Fibroblast of lung (primary cell): ENCODE data around the gene HIPK2. TPM values are rescaled to one million over a fixed set of nuclear protein-coding genes. Genes with fewer than 3 reads are reported as not detected.

Experiments
- DNase-seq, 2 donors: peaks; one replicate each; pipeline versions ENCODE4 v3.0.0 to v3.0.0-alpha.2; 2010; ENCODE audit warnings: low read depth in 2 of 2
- H2AFZ ChIP-seq: 2 replicates; pipeline ENCODE4 v1.5.1; 2012; ENCODE audit warnings: low read length, control low read depth, inconsistent platforms
- H3K27ac ChIP-seq: 2 replicates; pipeline ENCODE4 v1.5.1; 2011; ENCODE audit warnings: low read length, control low read depth; ENCODE audit not compliant: insufficient read depth
- H3K27me3 ChIP-seq: 2 replicates; pipeline ENCODE4 v1.5.1; 2011; ENCODE audit warnings: mild to moderate bottlenecking, low read length; ENCODE audit not compliant: control insufficient read depth, insufficient read depth
- H3K36me3 ChIP-seq: 2 replicates; pipeline ENCODE4 v1.5.1; 2011; ENCODE audit warnings: low read length; ENCODE audit not compliant: control insufficient read depth, insufficient read depth
- H3K4me1 ChIP-seq: 2 replicates; pipeline ENCODE4 v1.5.1; 2011; ENCODE audit warnings: low read length; ENCODE audit not compliant: control insufficient read depth, insufficient read depth; ENCODE audit errors: extremely low read depth
- H3K4me2 ChIP-seq: 2 replicates; pipeline ENCODE4 v1.5.1; 2011; ENCODE audit warnings: low read length, control low read depth; ENCODE audit not compliant: insufficient read depth; ENCODE audit errors: extremely low read depth
- H3K4me3 ChIP-seq, 4 experiments: fragments of 200-600 bp in 1 of 4; sonication (generic) in 1 of 4; replicated peaks in 1 of 4; 2 replicates each; pipeline ENCODE4 v1.5.1; 2011 to 2016; ENCODE audit warnings: low read length in 4 of 4, low read depth in 3 of 4, mild to moderate bottlenecking in 3 of 4, control low read depth in 2 of 4, inconsistent platforms in 1 of 4, mixed read lengths in 1 of 4; ENCODE audit not compliant: insufficient read depth in 1 of 4; ENCODE audit errors: control extremely low read depth in 1 of 4
- H3K79me2 ChIP-seq: 2 replicates; pipeline ENCODE4 v1.5.1; 2012; ENCODE audit warnings: mild to moderate bottlenecking, low read length, inconsistent platforms; ENCODE audit not compliant: control insufficient read depth, insufficient read depth
- H3K9ac ChIP-seq: 2 replicates; pipeline ENCODE4 v1.5.1; 2011; ENCODE audit warnings: mild to moderate bottlenecking, low read length, control low read depth; ENCODE audit not compliant: insufficient read depth
- H3K9me3 ChIP-seq: 2 replicates; pipeline ENCODE4 v1.5.1; 2012; ENCODE audit warnings: low read depth, low read length; ENCODE audit not compliant: control insufficient read depth, insufficient read depth
- H4K20me1 ChIP-seq: 2 replicates; pipeline ENCODE4 v1.5.1; 2011; ENCODE audit warnings: low read length; ENCODE audit not compliant: control insufficient read depth, insufficient read depth; ENCODE audit errors: extremely low read depth
- CTCF ChIP-seq, 2 donors: IDR thresholded peaks in 1 of 2; conservative IDR thresholded peaks in 1 of 2; 1 replicate in 1 of 2; 2 replicates in 1 of 2; pipeline ENCODE4 v1.5.1; 2011 to 2012; ENCODE audit warnings: low read length in 2 of 2, control low read depth in 1 of 2, inconsistent platforms in 1 of 2, low read depth in 1 of 2, mild to moderate bottlenecking in 1 of 2
- EZH2 ChIP-seq: IDR thresholded peaks from 2 replicates; pipeline ENCODE4 v1.5.1; 2012; ENCODE audit warnings: low read length, control low read depth, mild to moderate bottlenecking; ENCODE audit errors: missing control alignments
- polyA plus RNA-seq, 2 donors: library from polyadenylated mRNA; depleted of rRNA in 1 of 2; stranded (reverse) in 1 of 2; unstranded in 1 of 2; fragments of >200 nt; gene quantifications; 2 replicates each; pipeline ENCODE4 v1.2.1, GENCODE V29; 2011 to 2012; ENCODE audit warnings: missing spikeins in 1 of 2
- total RNA-seq: library from RNA; depleted of rRNA; stranded (reverse); fragments of >200 nt; gene quantifications from 2 replicates; pipeline ENCODE4 v1.2.1, GENCODE V29; 2014

Gene HIPK2
- total and polyA plus RNA-seq, 2 donors (not counting 1 experiment from before 2014, with no cell fraction given): 10.1 to 11.1 TPM

GRCh38 chr7:139667377-139667776 lies 110.4 kb downstream of the HIPK2 start:
- no peaks in the 10 kb centered on the region for H4K20me1 ChIP-seq
- H3K36me3 ChIP-seq: no peaks in the 10 kb centered on the region
- no peak overlapping the region for H3K4me3 ChIP-seq
- H3K4me2 ChIP-seq: no peak overlapping the region
- no peaks in the 10 kb centered on the region for H3K9me3 ChIP-seq
- peaks cover 10% of the 10 kb centered on the region for H3K79me2 ChIP-seq
- H3K9ac ChIP-seq: no peak overlapping the region
- DNase-seq: no peak
- no peaks in the 10 kb centered on the region for H3K27me3 ChIP-seq
- no peaks in the 10 kb centered on the region for H3K4me1 ChIP-seq
- TF ChIP-seq CTCF (conservative IDR thresholded peaks at IDR 0.05 in 1 of 2, IDR thresholded peaks at IDR 0.05 in 1 of 2; ENCODE audit: low read depth in 1 of 2, low read length in 2 of 2): no peak
- TF ChIP-seq EZH2: no peak
- H2AFZ ChIP-seq: no peak overlapping the region
- no peak overlapping the region for H3K27ac ChIP-seq

DNA sequence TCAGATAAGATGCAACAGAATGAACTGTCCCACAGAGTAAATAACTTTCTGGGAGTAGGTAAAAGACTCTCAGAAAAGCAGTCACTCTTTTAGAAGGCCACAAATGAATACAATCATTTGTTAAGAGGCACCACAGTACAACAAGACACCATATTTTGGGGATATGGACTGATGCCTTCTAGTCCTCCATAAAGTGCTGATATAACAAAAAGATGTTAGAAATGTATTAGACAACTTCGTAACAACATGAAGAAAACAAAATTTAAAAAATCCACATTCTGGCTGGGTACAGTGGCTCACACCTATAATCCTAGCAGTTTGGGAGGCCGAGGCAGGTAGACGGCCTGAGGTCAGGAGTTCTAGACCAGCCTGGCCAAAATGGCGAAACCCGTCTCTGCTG lies 111.3 kb downstream of the HIPK2 start:
- no peak overlapping the region for H3K27ac ChIP-seq
- no peak overlapping the region for H3K9ac ChIP-seq
- no peaks in the 10 kb centered on the region for H3K9me3 ChIP-seq
- no peak overlapping the region for H3K4me3 ChIP-seq
- H3K79me2 ChIP-seq: peaks cover 10% of the 10 kb centered on the region
- no peaks in the 10 kb centered on the region for H4K20me1 ChIP-seq
- no peaks in the 10 kb centered on the region for H3K27me3 ChIP-seq
- H3K36me3 ChIP-seq: no peaks in the 10 kb centered on the region
- H3K4me1 ChIP-seq: no peaks in the 10 kb centered on the region
- no peak for TF ChIP-seq EZH2
- TF ChIP-seq CTCF (conservative IDR thresholded peaks at IDR 0.05 in 1 of 2, IDR thresholded peaks at IDR 0.05 in 1 of 2; ENCODE audit: low read depth in 1 of 2, low read length in 2 of 2): no peak
- no peak overlapping the region for H3K4me2 ChIP-seq
- no peak overlapping the region for H2AFZ ChIP-seq
- DNase-seq: no peak

DNA sequence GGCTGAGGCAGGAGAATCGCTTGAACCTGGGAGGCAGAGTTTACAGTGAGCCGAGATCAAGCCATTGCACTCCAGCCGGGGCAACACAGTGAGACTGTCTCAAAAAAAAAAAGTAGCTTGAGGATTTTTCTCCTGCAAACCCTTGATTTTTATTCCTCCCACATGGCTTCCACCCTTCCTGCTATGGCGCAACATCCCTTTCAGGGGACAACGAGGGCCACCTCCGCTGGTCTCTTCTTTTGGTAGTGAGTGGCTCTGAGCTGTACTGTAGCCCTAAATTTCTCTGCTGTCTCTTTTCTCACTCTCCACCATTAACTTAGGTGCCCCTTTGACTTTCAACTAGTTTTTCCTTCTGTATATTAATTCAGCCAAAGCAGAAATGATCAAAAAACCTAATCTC lies 113.4 kb downstream of the HIPK2 start:
- Histone ChIP-seq H2AFZ (no peak overlapping the region), H3K4me1 (no peaks in the 10 kb centered on the region), H3K79me2 (peaks cover 19% of the 10 kb centered on the region), H3K4me2 (no peak overlapping the region), H3K27ac (no peak overlapping the region), H3K9me3 (no peaks in the 10 kb centered on the region), H4K20me1 (no peaks in the 10 kb centered on the region), H3K9ac (no peak overlapping the region), H3K36me3 (no peaks in the 10 kb centered on the region), H3K27me3 (no peaks in the 10 kb centered on the region), H3K4me3 (no peak overlapping the region)
- DNase-seq: no peak
- no peak for TF ChIP-seq EZH2
